Measurements from ENCODE around the gene MARCHF3. TPM values are rescaled to one million over a fixed set of nuclear protein-coding genes. Genes with fewer than 3 reads are reported as not detected.
A peak's percentile ranks its signal among the peaks of the same experiment; 100 is the strongest.

The MARCHF3 gene
- total and polyA plus RNA-seq, 2 donors (not counting 3 experiments of a cell fraction or from before 2014, with no cell fraction given), result 31.9 to 35.0 TPM

DNA sequence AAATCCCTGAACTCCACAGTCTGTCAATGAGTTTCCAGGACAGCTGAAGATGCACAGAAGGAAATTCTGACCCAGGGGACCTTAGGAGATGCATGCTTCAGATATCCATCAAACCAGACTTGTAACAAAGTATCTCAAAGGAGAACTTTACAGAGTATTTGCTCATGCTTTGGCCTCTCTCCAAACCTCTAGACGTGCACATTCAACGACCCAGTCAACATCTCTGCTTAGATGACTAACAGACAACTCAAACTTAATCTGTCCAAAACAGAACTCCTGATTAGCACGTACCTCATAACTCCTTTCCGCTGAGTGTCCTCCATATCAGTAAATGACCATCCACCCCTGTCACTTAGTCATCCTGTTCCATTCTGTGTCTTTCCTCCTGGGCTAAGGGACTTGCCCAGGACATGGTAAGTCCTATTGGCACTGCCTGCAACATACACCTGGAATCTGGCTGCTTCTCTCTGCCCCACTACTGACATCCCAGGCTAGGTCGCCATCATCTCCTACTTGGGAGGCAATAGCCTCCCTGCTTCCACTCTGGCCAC is 146.0 kb downstream of the MARCHF3 start:
- no peak overlapping the region for H3K4me3 ChIP-seq (replicated peaks in 1 of 3; ENCODE audit: insufficient read depth in 1 of 3, low read depth in 1 of 3, low read length in 3 of 3)
- H3K27me3 ChIP-seq (ENCODE audit: control insufficient read depth in 2 of 2, insufficient read depth in 2 of 2, low read length in 2 of 2), result no peaks in the 10 kb centered on the region
- dilution Hi-C loops (cut with MboI; ENCODE audit: extremely low pct_ligation_motif_present, low sequenced_read_pairs), result no loop called here
- peaks cover 18% of the 10 kb centered on the region for H3K4me1 ChIP-seq (ENCODE audit: control insufficient read depth, extremely low read depth, insufficient read depth, low read length)
- DNase-seq (ENCODE audit: low read depth, low spot score), result peak; percentile 93
- intact Hi-C loops (cut with micrococcal nuclease), result no loop called here
- POLR2A ChIA-PET, result no interaction called here
- TF ChIP-seq FOS (IDR thresholded peaks at IDR 0.05; ENCODE audit: borderline replicate concordance, insufficient read depth, low read length) (peak; percentile 99), CTCF (IDR thresholded peaks at IDR 0.05; ENCODE audit: extremely low read depth in 1 of 2, insufficient read depth in 1 of 2, low read depth in 1 of 2, low read length in 2 of 2) (no peak), MAX (IDR thresholded peaks at IDR 0.05; ENCODE audit: insufficient read depth, insufficient read length) (no peak), GATA2 (IDR thresholded peaks at IDR 0.05; ENCODE audit: insufficient read depth, insufficient read length, low read depth, low read length) (peak; percentile 99), POLR2A (IDR thresholded peaks at IDR 0.05; ENCODE audit: low read depth, low read length) (peak; percentile 63), JUN (IDR thresholded peaks at IDR 0.05; ENCODE audit: borderline replicate concordance, insufficient read depth, insufficient read length, low read depth) (peak; percentile 83), POLR2AphosphoS5 (IDR thresholded peaks at IDR 0.05; ENCODE audit: insufficient read depth, low read depth, low read length) (peak; percentile 96)
- CTCF ChIA-PET, result interaction anchor here (1.0 kb wide), 2 partner anchors 19 to 47 kb away, joined by 4 read pairs; no protein-coding TSS in a partner anchor
- no peaks in the 10 kb centered on the region for H4K20me1 ChIP-seq (replicated peaks; ENCODE audit: control insufficient read depth, extremely low read depth, insufficient read depth, low read length)
- H3K4me2 ChIP-seq (ENCODE audit: insufficient read depth, low read length), result peak overlapping the region; percentile 29
- H2AFZ ChIP-seq (ENCODE audit: low read depth, low read length), result no peak overlapping the region
- H3K79me2 ChIP-seq (ENCODE audit: control insufficient read depth, insufficient read depth, low read length), result no peaks in the 10 kb centered on the region
- H3K27ac ChIP-seq (ENCODE audit: insufficient read depth, low read depth, low read length), result peak overlapping the region; percentile 71
- peak overlapping the region; percentile 19 for H3K9ac ChIP-seq (replicated peaks; ENCODE audit: extremely low read depth, insufficient read depth, low read length)
- BruUV-seq (replicated peaks), result no TSS peak
- peak; percentile 92 for FAIRE-seq
- H3K36me3 ChIP-seq (ENCODE audit: control insufficient read depth in 2 of 2, extremely low read depth in 1 of 2, insufficient read depth in 2 of 2, low read length in 2 of 2), result no peaks in the 10 kb centered on the region
- no peaks in the 10 kb centered on the region for H3K9me3 ChIP-seq (replicated peaks; ENCODE audit: control insufficient read depth, insufficient read depth, low read length)
- H3K9me1 ChIP-seq (replicated peaks; ENCODE audit: control insufficient read depth, extremely low read depth, insufficient read depth, low read length), result no peaks in the 10 kb centered on the region

Data from endothelial cell of umbilical vein (primary cell).